Measurements from ENCODE around the gene KCNQ4.
A peak's percentile ranks its signal among the peaks of the same experiment; 100 is the strongest.

KCNQ4 gene

DNA sequence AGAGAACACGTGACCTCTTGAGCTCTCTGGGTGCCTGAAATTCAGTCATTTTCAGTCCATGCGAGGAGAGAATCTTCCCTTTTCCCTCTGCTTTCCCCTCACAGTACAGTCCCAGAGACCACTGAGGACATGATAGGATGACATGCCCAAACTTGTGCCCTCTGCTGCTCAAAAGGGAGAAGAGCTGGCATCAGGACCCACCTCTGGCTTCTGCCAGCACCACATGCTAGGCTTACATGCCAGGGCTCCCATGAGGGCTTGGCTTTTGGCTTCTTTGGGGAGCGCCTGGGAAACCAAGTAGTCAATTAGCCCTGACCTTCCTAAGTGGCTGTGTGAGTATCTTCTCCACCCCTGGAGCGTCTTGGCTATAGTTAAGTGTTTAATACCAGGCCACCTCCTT is 13.8 kb upstream of the KCNQ4 start:
- H3K4me3 ChIP-seq (ENCODE audit: low read depth, low read length), result no peak overlapping the region
- TF ChIP-seq, protein P1, sequence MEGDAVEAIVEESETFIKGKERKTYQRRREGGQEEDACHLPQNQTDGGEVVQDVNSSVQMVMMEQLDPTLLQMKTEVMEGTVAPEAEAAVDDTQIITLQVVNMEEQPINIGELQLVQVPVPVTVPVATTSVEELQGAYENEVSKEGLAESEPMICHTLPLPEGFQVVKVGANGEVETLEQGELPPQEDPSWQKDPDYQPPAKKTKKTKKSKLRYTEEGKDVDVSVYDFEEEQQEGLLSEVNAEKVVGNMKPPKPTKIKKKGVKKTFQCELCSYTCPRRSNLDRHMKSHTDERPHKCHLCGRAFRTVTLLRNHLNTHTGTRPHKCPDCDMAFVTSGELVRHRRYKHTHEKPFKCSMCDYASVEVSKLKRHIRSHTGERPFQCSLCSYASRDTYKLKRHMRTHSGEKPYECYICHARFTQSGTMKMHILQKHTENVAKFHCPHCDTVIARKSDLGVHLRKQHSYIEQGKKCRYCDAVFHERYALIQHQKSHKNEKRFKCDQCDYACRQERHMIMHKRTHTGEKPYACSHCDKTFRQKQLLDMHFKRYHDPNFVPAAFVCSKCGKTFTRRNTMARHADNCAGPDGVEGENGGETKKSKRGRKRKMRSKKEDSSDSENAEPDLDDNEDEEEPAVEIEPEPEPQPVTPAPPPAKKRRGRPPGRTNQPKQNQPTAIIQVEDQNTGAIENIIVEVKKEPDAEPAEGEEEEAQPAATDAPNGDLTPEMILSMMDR (IDR thresholded peaks at IDR 0.05; ENCODE audit: low read depth, low read length, missing control alignments), result peak; percentile 25
- no peak for DNase-seq (ENCODE audit: low read depth)

DNA sequence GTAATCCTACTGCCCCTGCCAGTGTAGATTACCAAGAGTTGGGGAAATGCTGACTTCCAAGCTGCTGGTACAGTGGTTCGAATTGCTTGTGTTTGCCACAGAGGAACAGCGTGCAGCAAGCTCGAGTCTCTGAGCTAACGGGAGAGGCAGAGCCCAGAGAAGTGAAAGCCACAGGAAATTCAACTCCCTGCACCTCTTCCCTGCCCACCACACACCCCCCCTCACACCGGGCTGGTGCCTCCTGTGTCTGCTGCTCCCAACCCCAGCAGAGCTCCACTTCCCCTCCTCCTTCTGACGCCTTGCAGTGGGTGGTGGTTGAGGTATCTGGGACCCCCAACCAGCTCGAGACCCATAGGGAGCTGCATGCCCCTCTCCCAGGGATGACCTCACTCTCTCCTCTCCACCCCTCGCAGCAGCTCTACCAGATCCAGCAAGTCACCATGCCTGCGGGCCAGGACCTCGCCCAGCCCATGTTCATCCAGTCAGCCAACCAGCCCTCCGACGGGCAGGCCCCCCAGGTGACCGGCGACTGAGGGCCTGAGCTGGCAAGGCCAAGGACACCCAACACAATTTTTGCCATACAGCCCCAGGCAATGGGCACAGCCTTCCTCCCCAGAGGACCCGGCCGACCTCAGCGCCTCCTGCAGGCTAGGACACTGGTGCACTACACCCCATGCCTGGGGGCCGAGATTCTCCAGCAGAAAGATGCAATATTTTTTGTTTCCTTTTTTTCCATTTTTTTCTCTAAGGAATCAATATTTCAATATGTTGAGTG is 13.1 kb upstream of the KCNQ4 start:
- no peak for DNase-seq (ENCODE audit: low read depth)
- TF ChIP-seq, protein P1 (IDR thresholded peaks at IDR 0.05; ENCODE audit: low read depth, low read length, missing control alignments), result no peak
- H3K4me3 ChIP-seq (ENCODE audit: low read depth, low read length), result no peak overlapping the region

DNA sequence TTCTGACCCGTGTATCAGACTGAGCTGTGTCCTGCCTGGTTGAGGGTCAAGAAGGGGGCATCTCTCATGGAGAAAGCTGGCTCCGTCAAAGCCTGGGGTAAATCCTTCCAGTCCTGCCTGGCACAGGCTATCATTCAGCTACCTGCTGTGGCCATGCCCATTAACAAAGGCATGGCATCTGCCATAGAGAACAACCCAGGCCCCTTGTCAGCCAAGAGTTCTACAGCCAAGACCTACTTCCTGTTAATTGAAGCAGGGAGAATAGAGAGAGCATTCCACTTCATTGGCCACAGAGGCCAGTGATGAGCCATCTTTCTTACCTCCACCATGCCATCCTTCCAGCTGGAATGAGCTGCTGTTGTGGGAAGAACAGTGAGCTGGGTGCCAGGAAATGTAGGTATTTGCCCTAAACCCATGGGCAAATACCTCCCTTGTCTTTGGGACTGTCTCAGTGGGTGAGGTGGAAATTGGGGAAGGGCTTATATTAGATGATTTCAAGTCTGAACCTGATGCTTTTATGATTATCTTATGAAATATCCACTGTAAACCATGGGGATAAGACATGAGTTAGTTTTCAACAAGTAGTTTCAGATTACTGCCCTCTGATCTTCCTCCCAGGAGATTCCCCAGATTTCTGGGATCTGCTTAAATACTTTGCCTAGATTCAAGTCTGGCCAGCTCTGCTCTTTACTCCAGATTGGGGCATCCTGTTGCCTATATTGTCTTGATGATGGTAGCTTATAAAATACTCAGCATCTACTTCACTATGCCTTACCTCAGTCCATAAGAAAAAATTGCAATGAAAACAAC is 11.2 kb upstream of the KCNQ4 start:
- no peak for DNase-seq (ENCODE audit: low read depth)
- H3K4me3 ChIP-seq (ENCODE audit: low read depth, low read length), result no peak overlapping the region
- TF ChIP-seq, protein P1 (IDR thresholded peaks at IDR 0.05; ENCODE audit: low read depth, low read length, missing control alignments), result no peak

DNA sequence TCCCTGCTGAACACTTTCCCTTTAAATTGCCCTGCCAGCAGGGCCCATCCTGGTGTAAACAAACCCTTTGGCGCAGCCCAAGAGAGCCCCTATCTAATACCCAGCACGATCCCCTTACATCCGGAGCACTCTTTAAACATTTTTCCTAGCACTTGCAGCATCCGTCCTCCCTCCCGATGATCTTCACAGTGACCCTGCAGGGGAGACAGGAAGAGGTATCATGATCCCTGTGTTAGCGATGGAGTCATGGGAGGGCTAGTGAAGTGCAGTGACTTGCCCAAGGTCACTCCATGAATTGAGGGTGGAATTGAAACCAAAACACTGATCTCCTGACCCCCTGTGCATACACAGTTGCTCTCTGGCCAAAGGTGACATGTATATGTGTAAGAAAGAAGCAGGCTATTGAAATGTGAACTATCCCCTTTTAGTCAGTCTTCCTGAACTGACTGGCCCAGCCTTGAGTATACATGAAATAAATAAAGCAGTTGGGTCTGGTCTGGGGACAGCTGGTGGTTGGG is 9.8 kb upstream of the KCNQ4 start:
- DNase-seq (ENCODE audit: low read depth), result no peak
- TF ChIP-seq, protein P1 (IDR thresholded peaks at IDR 0.05; ENCODE audit: low read depth, low read length, missing control alignments), result no peak
- H3K4me3 ChIP-seq (ENCODE audit: low read depth, low read length), result no peak overlapping the region

DNA sequence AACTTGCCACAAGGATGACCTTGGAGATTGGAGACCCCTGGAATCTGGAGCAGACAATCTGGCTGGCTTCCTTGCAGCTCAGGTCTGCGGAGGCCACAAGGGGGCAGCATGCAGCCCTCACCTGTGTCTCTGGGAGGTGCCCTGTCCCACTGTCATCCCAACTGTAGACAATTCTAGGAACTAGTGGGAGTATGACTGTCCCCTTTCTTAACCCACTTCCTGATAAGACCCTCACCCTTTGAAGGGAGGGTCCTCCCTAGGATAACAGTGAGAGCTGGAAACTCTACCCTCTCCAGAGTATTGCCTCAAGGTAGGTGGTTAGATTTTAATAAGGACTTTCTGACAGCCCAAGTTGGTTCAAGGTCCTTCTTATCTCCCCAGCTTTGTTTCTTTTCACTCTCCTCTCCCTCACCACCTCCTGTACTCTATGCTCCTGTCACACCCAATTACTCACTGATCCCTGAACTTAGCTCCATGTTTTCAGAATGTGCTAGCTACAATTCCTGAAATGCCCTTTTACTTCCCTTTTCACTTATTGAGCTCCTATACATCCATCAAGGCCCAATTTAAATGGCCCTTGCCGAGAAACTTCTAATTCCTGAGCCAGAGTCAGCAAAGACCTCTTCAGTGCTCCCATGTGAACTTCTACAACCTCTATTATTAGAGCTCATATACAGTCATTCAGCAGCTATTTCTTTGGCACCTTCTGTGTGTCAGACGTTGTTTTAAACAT is 9.2 kb upstream of the KCNQ4 start:
- TF ChIP-seq, protein P1 (IDR thresholded peaks at IDR 0.05; ENCODE audit: low read depth, low read length, missing control alignments), result peak; percentile 94
- DNase-seq (ENCODE audit: low read depth), result no peak
- no peak overlapping the region for H3K4me3 ChIP-seq (ENCODE audit: low read depth, low read length)

DNA sequence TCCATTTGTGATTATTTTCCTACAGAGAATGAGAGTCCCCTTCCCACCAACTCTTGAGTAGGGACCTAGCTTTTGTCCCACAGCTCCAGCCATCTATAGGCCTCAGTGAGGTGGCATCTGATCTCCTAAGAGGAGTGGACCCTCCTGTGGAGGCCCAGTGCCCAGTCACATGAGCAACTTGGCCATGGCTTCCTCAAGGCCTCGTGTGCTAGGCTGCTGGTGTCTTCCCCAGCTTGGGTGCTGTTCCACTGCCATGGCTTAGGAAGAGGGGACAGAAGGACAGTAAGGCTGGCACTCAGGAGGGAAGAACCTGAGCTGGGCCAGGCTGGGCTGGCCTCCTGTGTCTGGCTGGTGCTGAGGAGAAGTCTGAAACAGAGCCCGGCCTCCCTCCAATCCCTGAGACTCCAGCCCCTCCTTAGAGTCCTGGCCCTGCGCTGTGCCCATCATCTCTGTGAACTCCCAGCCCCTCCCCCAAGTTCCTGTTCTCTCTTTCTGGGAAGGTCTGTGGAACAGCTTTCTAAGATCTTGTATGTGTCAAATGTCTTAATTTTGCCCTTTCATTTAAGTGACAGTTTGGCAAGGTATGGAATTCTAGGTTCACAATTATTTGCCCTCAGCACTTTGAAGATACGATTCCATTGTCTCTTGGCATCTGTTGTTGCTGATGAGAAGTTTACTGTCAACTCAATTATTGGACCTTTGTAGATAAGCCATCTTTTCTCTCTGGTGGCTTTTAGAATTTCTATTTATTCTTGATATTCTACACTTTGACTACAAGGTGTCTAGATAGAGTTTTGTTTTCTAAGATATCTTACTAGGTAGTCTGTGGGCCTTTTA is 7.1 kb upstream of the KCNQ4 start:
- no peak overlapping the region for H3K4me3 ChIP-seq (ENCODE audit: low read depth, low read length)
- DNase-seq (ENCODE audit: low read depth), result no peak
- TF ChIP-seq, protein P1 (IDR thresholded peaks at IDR 0.05; ENCODE audit: low read depth, low read length, missing control alignments), result no peak
